Inflammatory macrophage (primary cell): ENCODE data around the gene DCAF8.
A peak's percentile ranks its signal among the peaks of the same experiment; 100 is the strongest.

Experiments
- DNase-seq, 2 donors: peaks; one replicate each; pipeline ENCODE4 v3.0.0-alpha.2; 2020 to 2022

Gene DCAF8

GRCh38 chr1:160261556-160261892 is 825 bp downstream of the DCAF8 start:
- peak; percentile 36 to 43 for DNase-seq

- no peak for DNase-seq
Measured at GRCh38 chr1:160260406-160261382, 1.7 kb downstream of the DCAF8 start.

GRCh38 chr1:160258177-160258798 is 4.1 kb downstream of the DCAF8 start:
- no peak for DNase-seq

- no peak for DNase-seq
Measured at GRCh38 chr1:160257411-160258015, 4.8 kb downstream of the DCAF8 start.

GRCh38 chr1:160256396-160257046 is 5.8 kb downstream of the DCAF8 start:
- DNase-seq = no peak

- no peak for DNase-seq
Measured at GRCh38 chr1:160255781-160256300, 6.5 kb downstream of the DCAF8 start.

GRCh38 chr1:160251687-160252526 is 10.4 kb downstream of the DCAF8 start:
- DNase-seq = peak; percentile 75 to 76

- no peak for DNase-seq
Measured at GRCh38 chr1:160251011-160251410, 11.3 kb downstream of the DCAF8 start.

GRCh38 chr1:160247053-160247452 is 15.3 kb downstream of the DCAF8 start:
- no peak for DNase-seq

- no peak for DNase-seq
Measured at GRCh38 chr1:160245434-160245833, 16.9 kb downstream of the DCAF8 start.

GRCh38 chr1:160244209-160244608 is 18.1 kb downstream of the DCAF8 start:
- no peak for DNase-seq

GRCh38 chr1:160243767-160244166 is 18.6 kb downstream of the DCAF8 start:
- no peak for DNase-seq

GRCh38 chr1:160239582-160240299 is 22.6 kb downstream of the DCAF8 start:
- DNase-seq = no peak

- no peak for DNase-seq
Measured at GRCh38 chr1:160238408-160238807, 23.9 kb downstream of the DCAF8 start.

- DNase-seq = no peak
Measured at GRCh38 chr1:160237558-160237957, 24.8 kb downstream of the DCAF8 start.

- no peak for DNase-seq
Measured at GRCh38 chr1:160236806-160237205, 25.5 kb downstream of the DCAF8 start.

GRCh38 chr1:160232911-160233310 is 29.4 kb downstream of the DCAF8 start:
- no peak for DNase-seq

- no peak for DNase-seq
Measured at GRCh38 chr1:160228431-160228830, 33.9 kb downstream of the DCAF8 start.

- no peak for DNase-seq
Measured at GRCh38 chr1:160227561-160227960, 34.8 kb downstream of the DCAF8 start.

- DNase-seq = no peak
Measured at GRCh38 chr1:160227034-160227433, 35.3 kb downstream of the DCAF8 start.

- DNase-seq = no peak
Measured at GRCh38 chr1:160226623-160227022, 35.7 kb downstream of the DCAF8 start.
